ENCODE measurements around the gene IQSEC1.
"Not testable (repeated sequence)": the region's sequence is repeated elsewhere in the genome, so short reads cannot be mapped to it uniquely, and the experiment has no call there.

Gene IQSEC1

GRCh38 chr3:12853847-12854246 is 219.4 kb downstream of the IQSEC1 start:
- DNase-seq: not testable (repeated sequence)

- DNase-seq: no peak
Measured at GRCh38 chr3:12852201-12852600, 221.0 kb downstream of the IQSEC1 start.

Data from activated CD8-positive, alpha-beta memory T cell treated with anti-CD3 and anti-CD28 coated beads, Interleukin-2, amount 50 U/mL, for 48 hours (primary cell).